Tibial nerve (tissue), 4 donors: ENCODE measurements around the gene DNAH14. TPM values are rescaled to one million over a fixed set of nuclear protein-coding genes. Genes with fewer than 3 reads are reported as not detected.

ENCODE experiments used
- DNase-seq, 2 donors: peaks; one replicate each; pipeline ENCODE4 v3.0.0-alpha.2; 2019; ENCODE audit warnings: low spot score in 2 of 2
- H3K27ac ChIP-seq, 4 donors: fragments of 200-600 bp; sonication (generic) in 3 of 4; one replicate each; pipeline ENCODE4 v1.5.1; 2017 to 2019; ENCODE audit warnings: mild to moderate bottlenecking in 1 of 4
- H3K27me3 ChIP-seq, 2 donors: fragments of 200-600 bp; sonication (generic) in 1 of 2; one replicate each; pipeline versions ENCODE4 v1.5.1 to v1.6.0; 2017 to 2019
- H3K36me3 ChIP-seq, 3 donors: fragments of 200-600 bp; sonication (generic); one replicate each; pipeline ENCODE4 v1.5.1; 2018 to 2019
- H3K4me1 ChIP-seq, 4 donors: fragments of 200-600 bp; sonication (generic) in 3 of 4; one replicate each; pipeline ENCODE4 v1.5.1; 2017 to 2019
- H3K4me3 ChIP-seq, 4 donors: fragments of 200-600 bp; sonication (generic) in 3 of 4; one replicate each; pipeline ENCODE4 v1.5.1; 2017 to 2019; ENCODE audit warnings: mild to moderate bottlenecking in 1 of 4, moderate library complexity in 1 of 4
- H3K9me3 ChIP-seq, 4 donors: fragments of 200-600 bp; sonication (generic) in 3 of 4; one replicate each; pipeline ENCODE4 v1.5.1; 2017 to 2019
- EP300 ChIP-seq, 2 donors: sonication (generic); formaldehyde crosslinking; IDR thresholded peaks; one replicate each; pipeline ENCODE4 v1.6.1; 2017; ENCODE audit warnings: antibody characterized with exemption in 2 of 2, mild to moderate bottlenecking in 1 of 2
- POLR2A ChIP-seq, 2 donors: fragments of 450-650 bp; IDR thresholded peaks; one replicate each; pipeline ENCODE4 v1.6.1; 2017; ENCODE audit warnings: antibody characterized with exemption in 2 of 2, mild to moderate bottlenecking in 2 of 2, moderate library complexity in 2 of 2
- WGBS, 2 donors: methylation state at CpG; one replicate each; pipeline ENCODE4 v1.1.5; 2018; 5-methylcytosine and 5-hydroxymethylcytosine counted together
- total RNA-seq, 4 donors: library from RNA; depleted of rRNA; stranded (reverse); fragments of >200 nt; gene quantifications; one replicate each; pipeline ENCODE4 v1.1.0, GENCODE V29; 2016
- TF ChIP-seq, protein P1 (sequence below), 5 experiments: fragments of 200-600 bp in 3 of 5; fragments of 450-650 bp in 2 of 5; sonication (generic) in 3 of 5; IDR thresholded peaks; one replicate each; pipeline ENCODE4 v1.5.1; 2016 to 2019; ENCODE audit warnings: antibody characterized with exemption in 5 of 5, mild to moderate bottlenecking in 3 of 5, moderate library complexity in 2 of 5

DNAH14 gene
- total RNA-seq, 4 donors from 2014 or later, result 1.2 to 6.5 (median 4.4) TPM

DNA sequence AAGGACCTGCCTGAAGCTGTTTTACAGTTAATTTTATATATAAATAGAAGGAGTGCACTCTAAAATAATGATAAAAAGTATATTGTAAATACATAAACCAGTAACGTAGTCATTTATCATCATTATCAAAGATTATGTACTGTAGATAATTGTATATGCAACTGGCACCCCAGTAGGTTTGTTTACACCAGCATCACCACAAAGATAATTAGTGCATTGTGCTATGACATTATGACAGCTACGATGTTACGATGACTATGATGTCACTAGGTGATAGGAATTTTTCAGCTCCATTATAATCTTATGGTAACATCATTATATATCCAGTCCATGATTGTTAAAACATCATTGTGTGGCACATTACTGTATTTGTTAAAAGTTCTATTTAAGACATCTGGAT lies 313.1 kb downstream of the DNAH14 start:
- no peak overlapping the region for H3K27ac ChIP-seq
- no peak for DNase-seq
- no peak overlapping the region for H3K4me3 ChIP-seq
- H3K4me1 ChIP-seq, result no peaks in the 10 kb centered on the region
- H3K9me3 ChIP-seq, result peaks cover 0 to 29% (median 2%) of the 10 kb centered on the region in 4 donors
- WGBS, 2 donors, result 84 to 86% methylated on average over 3 of the region's 3 CpGs
- TF ChIP-seq, protein P1, sequence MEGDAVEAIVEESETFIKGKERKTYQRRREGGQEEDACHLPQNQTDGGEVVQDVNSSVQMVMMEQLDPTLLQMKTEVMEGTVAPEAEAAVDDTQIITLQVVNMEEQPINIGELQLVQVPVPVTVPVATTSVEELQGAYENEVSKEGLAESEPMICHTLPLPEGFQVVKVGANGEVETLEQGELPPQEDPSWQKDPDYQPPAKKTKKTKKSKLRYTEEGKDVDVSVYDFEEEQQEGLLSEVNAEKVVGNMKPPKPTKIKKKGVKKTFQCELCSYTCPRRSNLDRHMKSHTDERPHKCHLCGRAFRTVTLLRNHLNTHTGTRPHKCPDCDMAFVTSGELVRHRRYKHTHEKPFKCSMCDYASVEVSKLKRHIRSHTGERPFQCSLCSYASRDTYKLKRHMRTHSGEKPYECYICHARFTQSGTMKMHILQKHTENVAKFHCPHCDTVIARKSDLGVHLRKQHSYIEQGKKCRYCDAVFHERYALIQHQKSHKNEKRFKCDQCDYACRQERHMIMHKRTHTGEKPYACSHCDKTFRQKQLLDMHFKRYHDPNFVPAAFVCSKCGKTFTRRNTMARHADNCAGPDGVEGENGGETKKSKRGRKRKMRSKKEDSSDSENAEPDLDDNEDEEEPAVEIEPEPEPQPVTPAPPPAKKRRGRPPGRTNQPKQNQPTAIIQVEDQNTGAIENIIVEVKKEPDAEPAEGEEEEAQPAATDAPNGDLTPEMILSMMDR (IDR thresholded peaks at IDR 0.05), result no peak
- no peak for TF ChIP-seq EP300 (IDR thresholded peaks at IDR 0.05)
- TF ChIP-seq POLR2A (IDR thresholded peaks at IDR 0.05), result no peak
- no peaks in the 10 kb centered on the region for H3K36me3 ChIP-seq
- no peaks in the 10 kb centered on the region for H3K27me3 ChIP-seq

- 49% methylated on average over 4 of the region's 4 CpGs for WGBS, 2 donors
- Histone ChIP-seq H3K36me3 (no peaks in the 10 kb centered on the region), H3K4me3 (no peak overlapping the region), H3K4me1 (no peaks in the 10 kb centered on the region), H3K27ac (no peak overlapping the region), H3K9me3 (peaks cover 0 to 10% (median 0%) of the 10 kb centered on the region in 4 donors), H3K27me3 (no peaks in the 10 kb centered on the region)
- DNase-seq, result no peak
- TF ChIP-seq, protein P1 (IDR thresholded peaks at IDR 0.05), result no peak
- TF ChIP-seq EP300 (IDR thresholded peaks at IDR 0.05), result no peak
- no peak for TF ChIP-seq POLR2A (IDR thresholded peaks at IDR 0.05)
Observed at GRCh38 chr1:225250432-225250831, 321.0 kb downstream of the DNAH14 start.

GRCh38 chr1:225253173-225253572 lies 323.7 kb downstream of the DNAH14 start:
- H3K9me3 ChIP-seq, result no peaks in the 10 kb centered on the region
- DNase-seq, result no peak
- TF ChIP-seq, protein P1 (IDR thresholded peaks at IDR 0.05), result no peak
- TF ChIP-seq EP300 (IDR thresholded peaks at IDR 0.05) (no peak), POLR2A (IDR thresholded peaks at IDR 0.05) (no peak)
- 80 to 83% methylated on average over 4 of the region's 4 CpGs for WGBS, 2 donors
- H3K4me1 ChIP-seq, result no peaks in the 10 kb centered on the region
- no peaks in the 10 kb centered on the region for H3K36me3 ChIP-seq
- no peak overlapping the region for H3K4me3 ChIP-seq
- H3K27ac ChIP-seq, result no peak overlapping the region
- H3K27me3 ChIP-seq, result no peaks in the 10 kb centered on the region

- WGBS, 2 donors, result 93 to 95% methylated on average over 3 of the region's 3 CpGs
- Histone ChIP-seq H3K4me3 (no peak overlapping the region), H3K36me3 (no peaks in the 10 kb centered on the region), H3K4me1 (no peaks in the 10 kb centered on the region), H3K9me3 (no peaks in the 10 kb centered on the region), H3K27ac (no peak overlapping the region), H3K27me3 (no peaks in the 10 kb centered on the region)
- DNase-seq, result no peak
- no peak for TF ChIP-seq POLR2A (IDR thresholded peaks at IDR 0.05)
- no peak for TF ChIP-seq EP300 (IDR thresholded peaks at IDR 0.05)
- TF ChIP-seq, protein P1 (IDR thresholded peaks at IDR 0.05), result no peak
Observed at GRCh38 chr1:225253784-225254183, 324.3 kb downstream of the DNAH14 start.

DNA sequence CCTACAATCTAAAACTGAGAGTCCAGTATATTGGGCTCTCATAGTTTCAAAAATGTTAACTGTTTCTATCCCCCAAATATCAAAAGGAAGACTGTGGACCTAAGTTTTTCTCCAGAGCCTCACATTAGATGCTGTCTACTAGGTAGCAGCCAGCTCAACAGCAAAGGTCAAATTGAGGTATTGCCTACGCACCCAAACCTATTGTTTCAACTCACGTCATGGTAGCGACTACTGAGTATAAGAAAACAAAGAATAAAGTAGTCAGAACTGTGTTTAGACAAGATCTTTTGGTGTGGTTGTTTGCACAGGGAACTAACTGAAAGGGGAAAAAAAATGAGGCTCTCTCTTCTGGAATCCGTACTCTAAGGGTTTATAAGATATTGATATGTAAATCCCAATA lies 325.2 kb downstream of the DNAH14 start:
- Histone ChIP-seq H3K27me3 (no peaks in the 10 kb centered on the region), H3K9me3 (no peaks in the 10 kb centered on the region), H3K27ac (no peak overlapping the region), H3K4me1 (no peaks in the 10 kb centered on the region), H3K4me3 (no peak overlapping the region), H3K36me3 (no peaks in the 10 kb centered on the region)
- 73 to 82% methylated on average over 4 of the region's 4 CpGs for WGBS, 2 donors
- DNase-seq, result no peak
- TF ChIP-seq, protein P1 (IDR thresholded peaks at IDR 0.05), result no peak
- TF ChIP-seq POLR2A (IDR thresholded peaks at IDR 0.05) (no peak), EP300 (IDR thresholded peaks at IDR 0.05) (no peak)
